COLO829 (cell line): Measurements from ENCODE around the gene RPL31.
A peak's percentile ranks its signal among the peaks of the same experiment; 100 is the strongest.

Source experiments
- DNase-seq: peaks from one replicate; pipeline ENCODE4 v3.0.0; 2012; ENCODE audit warnings: low spot score

Gene RPL31

DNA sequence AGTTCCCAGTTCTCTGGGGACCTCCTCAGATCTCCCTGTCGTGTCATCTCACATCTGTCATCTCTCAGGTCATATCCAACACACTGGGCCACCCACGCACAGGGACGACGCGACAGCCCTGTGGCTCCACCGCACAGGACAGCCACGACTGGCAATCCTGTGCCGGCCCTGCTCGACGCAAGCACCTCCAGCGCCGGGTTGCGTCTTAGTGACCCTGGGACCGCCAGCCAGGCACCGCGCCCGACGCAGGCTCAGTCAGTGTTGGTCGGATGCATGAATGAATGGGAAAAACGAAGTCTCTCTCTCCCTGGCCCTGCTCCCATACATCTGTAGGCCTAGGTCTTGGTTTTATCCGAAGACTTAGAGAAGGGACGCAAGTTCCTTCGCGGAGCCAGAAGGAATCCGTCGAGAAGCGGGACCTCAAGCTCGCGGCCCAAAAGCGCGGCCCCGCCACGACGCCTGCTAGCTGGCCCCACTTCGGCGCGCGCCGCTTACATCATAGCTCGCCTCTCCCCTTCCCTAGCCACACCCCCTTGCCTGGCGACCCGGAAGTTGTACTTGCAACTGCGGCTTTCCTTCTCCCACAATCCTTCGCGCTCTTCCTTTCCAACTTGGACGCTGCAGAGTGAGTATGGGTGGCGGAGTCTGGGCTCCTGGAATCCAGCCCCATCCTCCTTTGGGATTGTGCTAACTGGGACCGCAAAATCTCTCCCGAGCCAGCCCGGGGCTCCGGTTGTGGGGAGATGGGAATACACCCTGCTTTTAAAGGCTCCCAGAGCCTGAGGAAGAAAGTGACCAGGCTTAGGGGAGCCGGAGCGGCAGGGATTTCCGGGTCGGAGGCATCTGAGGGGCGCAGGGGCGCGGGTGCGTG lies at the start of gene RPL31:
TSS of gene RPL31 (plus strand) at position 599 of the 871 bp plus-strand sequence. CDS start 413 bp downstream, outside the sequence.
- DNase-seq = peak; percentile 99

DNA sequence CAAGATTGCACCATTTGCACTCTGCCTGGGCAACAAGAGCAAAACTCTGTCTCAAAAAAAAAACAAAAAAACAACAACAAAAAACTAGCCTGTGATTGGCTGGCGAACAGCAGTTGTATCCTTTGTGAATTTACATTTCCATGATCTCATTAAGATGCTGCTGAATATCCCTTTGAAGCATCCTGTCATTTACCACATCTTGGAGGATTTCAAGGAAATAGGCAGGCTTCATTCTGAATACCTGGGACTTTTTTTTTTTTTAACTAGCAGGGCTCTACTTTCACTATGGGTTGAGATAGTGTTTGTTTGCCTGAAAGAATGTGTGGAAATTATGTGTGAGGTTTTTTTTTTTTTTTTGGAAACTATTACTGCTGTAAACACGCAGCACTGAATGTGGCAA lies 49.6 kb upstream of the RPL31 start:
- DNase-seq = no peak

DNA sequence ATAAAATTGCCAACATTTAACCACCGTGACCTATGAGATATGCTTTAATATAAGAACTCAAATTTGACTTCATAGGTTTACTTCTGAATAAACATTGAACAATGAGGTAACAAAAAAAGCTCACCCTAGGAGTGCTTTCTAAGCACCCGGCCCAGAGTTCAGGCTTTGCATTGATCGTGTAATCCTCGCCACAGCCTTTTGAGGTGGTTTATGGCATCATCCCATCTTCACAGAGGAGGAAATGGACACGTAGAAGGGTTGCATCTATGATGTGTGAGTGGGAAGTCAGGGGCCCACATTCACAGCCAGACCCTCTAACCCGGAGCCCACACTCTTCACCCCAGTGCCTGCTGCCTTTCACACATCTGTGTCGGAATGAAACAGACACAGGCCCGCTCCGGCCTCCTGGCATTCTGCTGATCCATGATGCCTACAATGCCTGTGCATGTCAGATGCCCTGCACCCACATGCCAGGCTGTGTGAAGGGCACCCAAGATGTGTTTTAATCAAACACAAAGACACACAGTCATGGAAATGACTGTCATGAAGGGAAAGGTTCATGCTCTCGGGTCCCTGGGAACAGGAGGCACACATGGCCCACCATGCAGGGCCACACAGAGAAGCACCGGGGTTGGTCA lies 48.6 kb upstream of the RPL31 start:
- no peak for DNase-seq

DNA sequence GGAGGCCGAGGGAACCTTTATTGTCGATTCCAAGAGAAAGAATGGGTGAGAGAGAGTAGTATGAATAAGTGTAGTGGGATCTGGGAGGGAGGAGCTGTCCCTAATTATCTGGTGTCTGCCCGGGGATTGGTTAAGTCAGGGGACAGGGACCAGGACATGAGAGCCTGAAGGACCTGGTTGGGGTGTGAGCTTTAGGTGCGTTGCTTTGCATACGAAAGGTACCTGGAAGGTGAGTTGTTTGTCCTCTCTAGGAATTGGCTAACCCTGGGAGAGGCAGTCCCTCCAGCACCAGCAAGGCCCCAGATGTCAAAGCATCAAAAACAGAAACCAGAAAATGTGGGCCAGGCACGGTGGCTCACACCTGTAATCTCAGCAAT lies 48.1 kb upstream of the RPL31 start:
- no peak for DNase-seq

DNA sequence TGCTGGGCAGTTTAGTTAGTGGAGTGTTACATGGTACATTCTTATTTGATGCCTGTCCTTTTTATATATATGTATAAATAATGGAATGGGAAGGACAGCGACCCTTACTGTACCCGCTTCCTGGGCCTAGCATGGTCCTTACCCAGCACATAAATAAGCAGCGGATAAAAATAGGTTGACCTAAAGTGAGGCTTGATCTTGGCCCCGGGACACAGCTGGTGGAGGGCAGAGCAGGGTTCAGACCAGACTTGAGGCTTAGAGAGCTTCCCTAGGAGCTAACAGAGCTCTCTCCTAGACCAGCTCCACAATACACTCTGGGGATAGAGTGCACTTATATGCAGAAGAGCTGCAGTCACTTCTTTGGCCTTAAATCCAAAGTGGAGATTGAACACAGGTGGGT lies 46.9 kb upstream of the RPL31 start:
- DNase-seq = no peak

DNA sequence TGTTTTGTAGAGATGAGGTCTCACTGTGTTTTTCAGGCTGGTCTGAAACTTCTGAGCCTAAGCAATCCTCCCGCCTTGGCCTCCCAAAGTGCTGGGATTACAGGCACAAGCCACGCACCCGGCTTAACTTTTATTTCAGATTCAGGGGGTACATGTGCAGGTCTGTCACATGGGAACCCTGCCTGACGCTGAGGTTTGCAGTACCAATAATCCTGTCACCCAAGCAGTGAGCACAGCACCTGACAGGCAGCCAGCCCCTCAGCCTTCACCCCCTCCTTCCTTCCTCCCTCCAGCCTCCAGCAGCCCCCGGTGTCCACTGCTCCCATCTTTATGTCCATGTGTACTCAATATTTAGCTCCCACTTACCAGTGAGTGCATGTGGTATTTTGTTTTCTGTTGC lies 46.0 kb upstream of the RPL31 start:
- no peak for DNase-seq

DNA sequence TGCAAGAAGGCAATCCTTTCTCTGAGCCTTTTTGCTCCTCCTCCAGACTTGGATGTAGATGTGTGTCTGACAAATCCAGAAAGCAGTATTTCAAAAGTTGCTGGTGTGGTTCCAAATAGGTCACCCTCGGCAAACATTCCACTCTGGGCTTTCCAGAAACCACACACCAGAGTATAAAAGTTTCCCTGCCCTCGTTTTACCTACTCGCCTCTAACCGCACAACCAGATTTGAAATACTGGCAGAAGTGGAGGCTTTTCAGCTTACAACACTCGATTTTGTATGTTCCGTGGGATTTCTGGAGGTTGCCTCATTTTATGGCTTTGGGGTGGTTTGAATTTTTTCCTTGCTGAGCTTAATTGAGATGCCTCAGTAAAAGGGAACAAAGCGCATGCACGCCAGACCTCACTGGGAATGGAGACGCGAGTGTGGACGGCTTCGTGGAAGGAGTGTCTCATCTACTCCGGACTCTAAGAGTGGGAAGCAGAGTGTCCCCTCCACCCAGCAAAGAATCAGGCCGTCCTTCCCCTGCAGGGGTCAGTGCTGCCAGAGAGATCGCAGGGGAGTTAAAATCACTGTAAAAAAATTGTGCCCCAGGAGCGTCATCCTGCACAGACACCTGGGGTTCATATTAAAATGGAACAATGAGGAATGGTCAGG lies 44.0 kb upstream of the RPL31 start:
- no peak for DNase-seq

DNA sequence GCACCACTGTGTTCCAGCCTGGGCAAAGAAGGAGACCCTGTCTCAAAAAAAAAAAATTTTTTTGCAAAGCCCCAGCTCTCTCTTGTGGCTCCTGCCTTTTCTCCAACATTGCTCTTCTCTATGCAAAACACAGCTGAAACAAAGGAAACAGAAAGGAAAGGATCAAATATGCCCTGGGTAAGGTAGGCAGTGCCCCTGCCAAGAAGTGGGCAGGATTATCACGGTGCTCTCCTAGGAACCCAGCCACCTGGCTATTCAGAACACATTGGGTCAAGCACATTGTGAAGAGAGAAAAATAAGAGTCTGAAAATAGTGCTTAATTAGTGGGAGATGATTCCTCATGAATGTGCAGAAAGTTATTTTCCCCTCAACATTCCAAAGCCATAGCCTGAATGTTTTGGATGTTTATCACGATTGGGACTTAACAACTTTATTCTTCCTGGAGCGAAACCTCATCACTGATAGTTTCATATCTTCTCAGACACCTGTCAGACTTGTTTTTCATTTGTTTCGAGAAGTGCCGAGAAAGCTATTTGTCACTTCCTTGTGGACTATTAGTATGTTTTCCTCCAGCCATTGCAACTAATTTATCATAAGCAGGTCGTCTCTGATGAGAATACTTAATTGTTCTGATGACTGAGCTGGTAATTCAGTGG lies 42.7 kb upstream of the RPL31 start:
- DNase-seq = no peak

DNA sequence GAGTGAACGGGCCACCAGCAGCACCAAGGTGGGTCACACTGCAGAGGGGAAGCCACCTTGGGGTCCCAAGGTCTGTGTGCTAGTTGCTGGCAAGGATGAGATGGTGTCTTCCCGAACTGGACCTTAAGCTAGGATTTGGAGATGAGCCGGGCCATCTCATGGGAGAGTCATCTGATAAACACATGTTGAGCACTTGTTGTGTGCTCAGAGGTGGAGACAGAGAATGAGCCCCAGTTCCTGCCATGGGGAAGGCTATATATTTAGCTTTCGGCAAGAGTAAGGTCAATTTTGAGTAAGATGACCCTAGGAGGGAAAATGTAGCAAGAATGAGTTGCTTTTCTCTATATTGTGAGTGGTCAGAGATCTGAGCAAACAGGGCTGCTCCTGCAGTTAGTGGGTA lies 41.4 kb upstream of the RPL31 start:
- no peak for DNase-seq

DNA sequence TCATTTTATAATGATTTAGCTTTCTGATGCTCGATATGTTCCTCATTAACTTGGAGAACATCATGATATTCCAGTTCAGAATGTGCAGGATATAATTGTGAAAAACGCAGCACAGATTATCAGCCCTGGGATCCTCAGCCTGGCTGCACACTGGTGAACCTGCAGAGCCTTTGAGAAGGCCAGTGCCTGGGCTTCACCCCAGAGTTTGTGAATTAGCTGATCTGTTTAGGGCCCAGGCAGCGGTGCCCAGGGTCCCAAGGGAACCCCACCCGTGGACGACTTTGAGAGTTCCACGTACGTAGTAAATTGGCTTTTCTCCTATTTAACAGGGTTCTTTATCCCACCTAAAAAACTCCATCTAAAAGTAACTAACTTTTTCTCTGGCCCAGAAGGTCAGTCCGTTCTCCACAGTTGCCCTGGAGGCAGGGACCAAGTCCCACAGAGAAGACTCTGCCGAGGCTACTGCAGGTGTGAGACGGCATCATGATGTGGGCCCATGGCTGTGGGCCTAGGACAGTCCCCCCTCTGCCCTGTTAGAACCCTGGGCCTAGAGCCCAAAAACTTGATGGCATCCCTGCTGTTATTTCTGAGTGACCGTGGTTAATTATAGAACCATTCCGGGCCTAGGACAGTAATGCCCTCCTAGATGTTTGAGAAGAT lies 39.6 kb upstream of the RPL31 start:
- DNase-seq = no peak

DNA sequence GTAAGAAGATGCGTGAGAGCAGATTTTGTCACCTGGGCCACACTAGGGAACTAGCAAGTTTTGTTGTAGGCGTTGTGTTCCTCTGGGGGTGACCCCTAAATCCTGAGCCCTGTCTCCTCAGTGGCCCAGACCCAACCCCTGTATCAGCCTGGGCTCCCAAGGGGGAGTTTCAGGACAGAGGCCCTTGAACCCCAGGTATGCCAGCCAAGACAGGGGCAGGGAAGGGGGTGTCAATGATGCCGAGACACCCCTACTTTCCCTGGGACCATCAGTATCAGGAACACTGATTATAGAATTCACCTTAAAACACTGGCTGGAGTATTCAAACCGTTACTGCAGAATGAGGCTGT lies 39.1 kb upstream of the RPL31 start:
- DNase-seq = no peak

DNA sequence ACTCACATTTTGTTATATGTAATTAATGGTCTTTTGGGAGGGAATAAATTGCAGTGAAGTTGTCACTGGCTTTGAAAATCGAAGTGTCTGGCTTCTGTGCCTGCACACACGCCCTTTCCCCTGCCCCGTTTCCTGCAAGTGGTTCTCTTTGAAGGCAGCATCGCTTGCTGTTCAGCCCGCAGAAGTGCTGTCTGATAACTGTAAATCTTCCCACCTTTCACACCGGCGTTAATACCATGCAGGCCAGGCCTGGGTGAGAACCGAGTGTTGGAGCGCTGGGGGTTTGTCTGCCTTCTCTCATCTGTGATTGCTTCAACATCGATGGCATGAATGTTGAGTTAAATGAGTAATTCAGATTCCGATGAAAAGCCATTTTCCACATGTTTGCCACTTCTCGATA lies 37.9 kb upstream of the RPL31 start:
- DNase-seq = no peak

DNA sequence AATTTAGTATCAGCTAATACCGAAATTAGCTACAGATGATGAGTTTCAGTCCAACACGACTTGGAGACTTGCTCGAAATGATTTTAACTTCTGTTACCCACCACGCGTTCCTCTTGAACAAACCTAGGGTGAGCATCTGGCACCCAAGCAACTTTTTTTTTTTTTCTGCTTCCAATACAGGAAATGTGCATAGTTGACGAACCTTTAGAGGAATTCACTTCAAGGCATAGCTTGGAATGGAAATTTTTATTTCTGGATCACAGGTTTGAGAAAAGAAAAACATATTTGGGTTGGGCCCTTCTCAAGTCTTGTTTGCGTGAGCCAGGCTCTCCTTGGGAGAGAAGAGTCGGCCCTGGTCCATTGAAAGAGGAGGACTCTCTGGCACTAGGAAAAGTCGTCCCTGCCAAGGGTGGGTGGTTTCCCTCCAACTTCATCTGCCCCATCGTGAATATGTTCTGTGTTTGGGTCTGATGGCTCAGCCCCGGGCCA lies 37.4 kb upstream of the RPL31 start:
- DNase-seq = no peak

DNA sequence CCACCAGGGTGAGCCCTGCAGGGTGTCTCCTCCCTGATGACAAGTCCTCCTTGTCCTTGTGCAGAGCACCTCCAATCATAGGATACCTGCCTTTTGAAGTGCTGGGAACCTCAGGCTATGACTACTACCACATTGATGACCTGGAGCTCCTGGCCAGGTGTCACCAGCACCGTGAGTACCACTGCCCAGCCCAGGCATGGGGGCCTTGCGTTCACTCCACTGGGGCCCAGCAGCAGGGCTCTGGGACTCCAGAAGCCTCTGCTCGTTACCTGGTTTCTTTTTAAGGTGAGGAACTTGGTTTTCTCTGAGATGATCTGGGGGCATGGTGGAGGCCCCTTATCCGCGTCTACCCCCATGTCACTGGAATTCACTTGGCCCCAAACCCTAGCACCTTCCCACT lies 36.5 kb upstream of the RPL31 start:
- DNase-seq = no peak

DNA sequence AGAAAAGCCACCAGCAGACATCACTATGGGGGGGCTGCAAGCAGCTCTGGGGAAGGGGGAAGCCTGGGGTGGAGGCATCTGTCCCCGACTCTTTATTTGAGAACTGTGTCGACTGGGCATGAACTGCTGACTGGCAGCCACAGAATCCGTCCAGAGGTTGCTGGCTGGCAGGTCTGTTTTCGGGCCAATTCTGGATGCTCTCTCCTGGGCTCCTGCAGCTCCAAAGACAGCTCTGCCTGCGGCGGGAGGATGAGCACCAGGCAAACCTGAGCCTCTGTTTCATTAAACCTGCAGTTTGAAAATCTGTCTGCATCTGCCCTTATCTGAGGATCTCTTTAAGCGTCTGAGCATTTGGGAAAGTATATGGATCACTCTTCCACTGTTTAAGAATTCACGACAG lies 34.4 kb upstream of the RPL31 start:
- DNase-seq = no peak

DNA sequence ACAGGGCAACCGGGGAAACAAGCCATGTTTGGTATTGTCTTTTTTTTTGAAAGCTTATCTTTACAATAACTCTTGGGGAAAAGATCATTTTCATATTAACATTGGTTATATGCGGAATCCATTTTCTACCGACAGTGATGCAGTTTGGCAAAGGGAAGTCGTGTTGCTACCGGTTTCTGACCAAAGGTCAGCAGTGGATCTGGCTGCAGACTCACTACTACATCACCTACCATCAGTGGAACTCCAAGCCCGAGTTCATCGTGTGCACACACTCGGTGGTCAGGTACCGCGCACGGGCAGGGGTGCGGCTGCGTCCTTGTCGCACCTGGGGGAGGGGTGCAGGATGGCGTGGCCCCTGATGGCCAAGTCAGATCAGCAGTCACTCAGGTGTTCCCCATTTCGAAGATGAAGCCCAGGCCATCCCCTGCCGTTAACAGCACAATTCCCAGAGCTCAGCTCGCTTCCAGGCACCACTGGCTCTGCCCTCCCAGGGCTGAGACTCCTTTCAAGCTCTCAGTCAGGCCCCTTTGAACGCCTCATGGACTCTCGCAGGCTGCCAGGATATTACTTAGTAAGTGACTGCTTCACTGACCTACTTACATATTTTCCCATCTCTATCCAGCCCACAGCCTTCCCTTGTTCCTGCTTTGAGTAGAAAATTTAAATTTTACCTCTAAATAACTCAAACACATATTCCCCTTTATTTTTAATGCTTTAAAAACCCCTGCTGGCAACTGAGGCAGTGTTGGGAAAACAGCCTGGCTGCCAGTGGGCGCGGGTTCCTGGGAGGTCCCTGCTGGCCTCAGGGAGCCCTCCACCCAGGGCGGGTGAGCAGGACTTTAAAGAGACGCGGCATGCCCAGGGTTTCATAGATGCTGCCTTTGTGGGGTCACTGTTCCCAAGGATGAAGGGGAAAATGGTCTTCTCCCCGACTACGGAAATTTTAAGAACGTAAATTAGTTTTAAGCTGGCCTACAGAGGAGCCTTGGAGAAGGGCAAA lies 33.6 kb upstream of the RPL31 start:
- DNase-seq = no peak

DNA sequence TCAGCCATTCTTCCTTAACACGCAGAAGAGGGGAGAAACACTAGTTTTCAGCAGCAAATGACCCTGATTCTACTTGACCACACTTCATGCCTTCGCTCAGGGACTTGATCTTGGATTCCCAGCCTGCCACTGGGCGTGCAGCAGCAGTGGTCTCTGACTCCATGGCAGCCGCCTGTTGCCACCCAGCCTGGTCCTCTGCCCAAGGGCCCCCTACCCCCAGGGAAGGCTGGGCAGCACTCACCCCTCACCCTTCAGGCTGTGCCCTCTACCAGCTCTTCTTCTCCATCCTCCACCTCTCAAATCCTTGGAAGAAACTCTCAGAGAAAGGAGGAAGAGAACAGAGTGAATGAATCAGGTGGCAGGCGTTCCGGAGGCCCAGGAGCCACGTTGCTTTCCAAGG lies 32.1 kb upstream of the RPL31 start:
- no peak for DNase-seq

DNA sequence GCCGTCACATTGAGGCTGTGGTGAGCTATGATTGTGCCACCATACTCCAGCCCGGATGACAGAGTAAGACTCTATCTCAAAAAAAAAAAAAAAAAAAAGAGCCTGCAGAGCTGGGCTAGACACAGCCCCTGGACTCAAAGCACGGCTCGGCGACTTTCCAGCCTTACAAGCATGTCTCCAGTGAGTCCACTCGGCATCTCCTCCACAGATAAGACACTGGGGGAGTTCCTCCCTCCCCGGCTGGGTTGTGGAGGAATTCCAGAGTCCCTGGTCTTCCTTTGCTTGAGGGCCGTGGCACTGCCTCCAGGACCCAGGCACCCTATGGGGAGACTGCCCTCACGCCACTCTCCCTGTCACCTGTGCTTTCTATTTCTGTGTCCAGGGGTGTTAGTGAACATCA lies 30.9 kb upstream of the RPL31 start:
- DNase-seq = no peak

DNA sequence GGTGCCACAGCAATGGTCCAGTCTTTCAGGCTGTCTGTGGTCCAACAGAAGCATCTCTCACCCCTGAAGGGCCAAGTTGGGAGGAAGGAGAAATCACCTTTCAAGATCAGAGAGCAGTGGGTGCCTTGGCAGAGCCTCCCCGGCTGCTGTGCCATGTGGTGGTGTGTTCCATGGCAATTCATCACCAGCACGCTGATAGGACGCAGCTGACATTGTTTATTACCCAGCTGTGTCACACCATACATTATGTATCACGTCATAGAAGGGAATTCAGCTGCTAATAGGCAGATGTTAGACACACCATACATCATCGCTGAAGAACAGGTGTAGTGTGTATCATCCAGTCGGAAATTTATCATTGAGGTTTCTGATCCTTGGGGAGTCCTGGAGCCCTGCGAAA lies 29.6 kb upstream of the RPL31 start:
- no peak for DNase-seq

DNA sequence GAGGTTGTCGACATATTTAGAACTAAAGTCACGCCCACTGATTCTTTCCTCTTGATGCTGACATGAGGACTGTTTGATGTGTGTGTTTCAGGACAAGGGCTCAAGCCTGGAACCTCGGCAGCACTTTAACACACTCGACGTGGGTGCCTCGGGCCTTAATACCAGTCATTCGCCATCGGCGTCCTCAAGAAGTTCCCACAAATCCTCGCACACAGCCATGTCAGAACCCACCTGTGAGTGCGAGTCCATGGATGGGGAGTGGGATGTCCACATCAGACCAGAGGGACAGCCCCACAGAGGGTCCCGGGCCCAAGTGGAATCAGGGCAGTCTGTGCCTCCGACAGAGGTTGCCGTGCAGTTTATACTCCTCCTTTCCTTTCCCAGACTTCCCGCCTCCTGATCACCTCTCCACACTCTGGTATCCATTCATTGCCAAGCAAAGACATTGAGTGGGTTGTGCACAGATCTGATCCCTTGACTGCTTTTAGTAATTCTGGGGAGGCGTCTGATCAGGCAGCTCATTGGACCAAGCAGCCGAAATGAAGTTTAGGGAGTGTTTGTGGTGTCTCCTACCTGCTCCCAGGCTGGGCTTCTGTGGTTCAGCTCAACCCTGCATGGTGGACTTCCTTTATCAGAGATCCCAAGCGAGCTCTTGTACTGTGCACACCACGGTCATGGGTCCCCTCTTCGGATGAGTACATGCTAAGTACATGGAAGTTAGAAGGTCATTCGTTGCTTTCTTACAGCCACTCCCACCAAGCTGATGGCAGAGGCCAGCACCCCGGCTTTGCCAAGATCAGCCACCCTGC lies 27.2 kb upstream of the RPL31 start:
- no peak for DNase-seq
